ENCODE results near the gene PLA2G4E. TPM values are rescaled to one million over a fixed set of nuclear protein-coding genes. Genes with fewer than 3 reads are reported as not detected.

Gene PLA2G4E
- total and polyA plus RNA-seq, 11 donors: 0.01 to 1.1 (median 0.05) TPM; not detected in 6

DNA sequence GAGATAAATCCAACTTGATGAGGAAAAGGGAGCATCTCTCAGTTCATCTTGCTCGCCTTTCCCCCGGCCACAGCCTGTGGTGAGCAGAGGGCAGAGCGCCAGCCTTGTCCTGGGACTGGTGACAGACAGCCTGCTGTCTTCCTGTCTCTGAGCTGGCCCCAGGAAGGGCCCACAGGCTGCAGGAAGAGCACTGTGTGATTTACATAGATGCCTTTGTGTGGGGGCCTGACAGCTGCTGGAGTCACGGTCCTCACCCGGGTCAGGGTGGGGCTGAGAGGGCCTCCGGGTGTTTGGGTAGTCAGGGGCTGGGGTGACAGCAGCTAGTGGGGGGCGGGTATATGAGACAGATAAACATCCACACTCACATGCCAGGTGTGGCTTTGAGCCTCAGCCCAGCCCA, 44.2 kb upstream of the PLA2G4E start:
- Histone ChIP-seq H3K27me3 (no peaks in the 10 kb centered on the region), H3K27ac (no peak overlapping the region), H3K36me3 (no peaks in the 10 kb centered on the region), H3K4me1 (peaks cover 0 to 4% (median 0%) of the 10 kb centered on the region in 12 donors), H3K4me3 (no peak overlapping the region), H3K9me3 (no peaks in the 10 kb centered on the region)
- ATAC-seq: peak in 3 of 4 donors; percentile 13 to 60 (median 21)
- no peak for TF ChIP-seq POLR2A (IDR thresholded peaks at IDR 0.05)
- 32 to 45% (median 40%) methylated on average over 7 of the region's 7 CpGs for WGBS, 4 donors
- peak in 1 of 5 donors; percentile 66 for DNase-seq
- intact Hi-C loops (cut with DNase I): loop anchor here in 7 of 10 donors (5.0 to 10.0 kb wide), 4 partner anchors 67 to 410 kb away; partner anchors contain the start of gene PLA2G4B (in 1 of the 7)

DNA sequence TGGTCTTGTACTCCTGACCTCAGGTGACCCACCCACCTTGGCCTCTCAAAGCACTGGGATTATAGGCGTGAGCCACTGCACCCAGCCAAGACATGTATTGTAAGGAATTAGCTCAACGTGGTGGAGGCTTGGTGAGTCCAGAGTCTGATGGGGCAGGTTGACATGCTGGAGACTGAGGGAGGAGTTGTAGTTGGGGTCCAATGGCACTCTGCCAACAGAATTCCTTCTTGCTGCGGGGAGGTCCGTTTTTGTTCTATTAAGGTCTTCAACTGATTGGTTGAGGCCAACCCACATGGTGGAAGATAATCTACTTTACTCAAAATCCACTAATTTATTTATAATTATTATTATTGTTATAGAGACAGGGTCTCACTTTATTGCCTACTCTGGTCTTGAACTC, 43.4 kb upstream of the PLA2G4E start:
- no peak for ATAC-seq
- no peak overlapping the region for H3K27ac ChIP-seq
- 65 to 87% (median 85%) methylated on average over 4 of the region's 4 CpGs for WGBS, 4 donors

DNA sequence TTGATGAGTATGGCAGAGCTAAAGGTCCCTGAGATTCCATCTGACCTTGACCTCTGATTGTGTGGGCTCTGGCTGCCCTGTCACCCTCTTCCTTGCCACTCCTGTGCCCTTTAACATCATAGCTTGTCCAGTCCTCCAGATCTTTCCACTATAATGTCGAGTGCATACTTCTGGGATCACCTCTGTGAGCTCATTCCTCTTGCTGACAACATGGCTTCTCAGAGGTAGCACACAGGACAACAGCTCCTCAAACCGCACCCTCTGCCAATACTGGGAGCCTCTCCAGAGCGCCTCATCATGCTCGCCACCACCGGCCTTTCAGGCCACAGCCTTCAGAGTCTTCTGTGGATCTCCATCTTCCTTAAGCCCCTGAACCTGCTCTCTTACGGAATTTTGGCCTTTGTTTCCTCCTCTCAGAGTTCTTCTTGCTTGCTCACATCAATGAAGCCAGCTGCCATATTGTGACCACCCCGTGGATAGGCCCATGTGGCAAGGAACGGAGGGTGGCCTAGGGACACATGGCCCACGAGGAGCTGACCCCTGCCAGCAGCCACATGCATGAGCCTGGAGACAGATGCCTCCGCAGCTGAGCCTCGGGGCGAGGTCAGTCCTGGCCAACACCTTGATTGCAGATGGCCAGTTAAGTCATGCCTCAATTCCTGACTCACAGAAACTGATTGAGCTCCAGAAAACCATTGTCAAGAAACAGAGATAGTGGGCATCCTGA, 42.4 kb upstream of the PLA2G4E start:
- TF ChIP-seq, protein P1, sequence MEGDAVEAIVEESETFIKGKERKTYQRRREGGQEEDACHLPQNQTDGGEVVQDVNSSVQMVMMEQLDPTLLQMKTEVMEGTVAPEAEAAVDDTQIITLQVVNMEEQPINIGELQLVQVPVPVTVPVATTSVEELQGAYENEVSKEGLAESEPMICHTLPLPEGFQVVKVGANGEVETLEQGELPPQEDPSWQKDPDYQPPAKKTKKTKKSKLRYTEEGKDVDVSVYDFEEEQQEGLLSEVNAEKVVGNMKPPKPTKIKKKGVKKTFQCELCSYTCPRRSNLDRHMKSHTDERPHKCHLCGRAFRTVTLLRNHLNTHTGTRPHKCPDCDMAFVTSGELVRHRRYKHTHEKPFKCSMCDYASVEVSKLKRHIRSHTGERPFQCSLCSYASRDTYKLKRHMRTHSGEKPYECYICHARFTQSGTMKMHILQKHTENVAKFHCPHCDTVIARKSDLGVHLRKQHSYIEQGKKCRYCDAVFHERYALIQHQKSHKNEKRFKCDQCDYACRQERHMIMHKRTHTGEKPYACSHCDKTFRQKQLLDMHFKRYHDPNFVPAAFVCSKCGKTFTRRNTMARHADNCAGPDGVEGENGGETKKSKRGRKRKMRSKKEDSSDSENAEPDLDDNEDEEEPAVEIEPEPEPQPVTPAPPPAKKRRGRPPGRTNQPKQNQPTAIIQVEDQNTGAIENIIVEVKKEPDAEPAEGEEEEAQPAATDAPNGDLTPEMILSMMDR (IDR thresholded peaks at IDR 0.05): no peak
- TF ChIP-seq POLR2A (IDR thresholded peaks at IDR 0.05): no peak
- no peak for DNase-seq
- no peaks in the 10 kb centered on the region for H3K36me3 ChIP-seq
- H3K27me3 ChIP-seq: no peaks in the 10 kb centered on the region
- no peak overlapping the region for H3K4me3 ChIP-seq
- no peaks in the 10 kb centered on the region for H3K9me3 ChIP-seq
- no peak for ATAC-seq
- WGBS, 4 donors: 91 to 94% (median 93%) methylated on average over 12 of the region's 12 CpGs
- H3K4me1 ChIP-seq: peaks cover 0 to 6% (median 0%) of the 10 kb centered on the region in 12 donors
- intact Hi-C loops (cut with DNase I): loop anchor here in 3 of 10 donors (10.0 kb wide), 2 partner anchors 228 to 412 kb away; partner anchors contain the start of gene PLA2G4B (in 1 of the 3)
- no peak overlapping the region for H3K27ac ChIP-seq

More for the DNA sequence above, 43.4 kb upstream of the PLA2G4E start:
- peaks cover 0 to 6% (median 0%) of the 10 kb centered on the region in 12 donors for H3K4me1 ChIP-seq
- no peaks in the 10 kb centered on the region for H3K27me3 ChIP-seq
- H3K36me3 ChIP-seq: no peaks in the 10 kb centered on the region
- intact Hi-C loops (cut with DNase I): loop anchor here in 3 of 10 donors (10.0 kb wide), 2 partner anchors 229 to 411 kb away; partner anchors contain the start of gene PLA2G4B (in 1 of the 3)
- H3K4me3 ChIP-seq: no peak overlapping the region
- no peak for DNase-seq
- no peaks in the 10 kb centered on the region for H3K9me3 ChIP-seq
- TF ChIP-seq POLR2A (IDR thresholded peaks at IDR 0.05): no peak
- TF ChIP-seq, protein P1 (IDR thresholded peaks at IDR 0.05): no peak

- H3K9me3 ChIP-seq: no peaks in the 10 kb centered on the region
- H3K27ac ChIP-seq: no peak overlapping the region
- H3K4me1 ChIP-seq: peaks cover 0 to 6% (median 0%) of the 10 kb centered on the region in 12 donors
- DNase-seq (no peak), ATAC-seq (no peak)
- TF ChIP-seq, protein P1 (IDR thresholded peaks at IDR 0.05): no peak
- TF ChIP-seq POLR2A (IDR thresholded peaks at IDR 0.05): no peak
- intact Hi-C loops (cut with DNase I): loop anchor here in 3 of 10 donors (10.0 kb wide), 2 partner anchors 228 to 412 kb away; partner anchors contain the start of gene PLA2G4B (in 1 of the 3)
- H3K4me3 ChIP-seq: no peak overlapping the region
- 89 to 95% (median 92%) methylated on average over 9 of the region's 9 CpGs for WGBS, 4 donors
- no peaks in the 10 kb centered on the region for H3K36me3 ChIP-seq
- peaks cover 0 to 3% (median 0%) of the 10 kb centered on the region in 9 donors for H3K27me3 ChIP-seq
Measured at GRCh38 chr15:42062284-42062806, 41.5 kb upstream of the PLA2G4E start.

Data from heart left ventricle (tissue), 16 donors.